Mucosa of descending colon (tissue), 3 donors: ENCODE measurements around the gene AFAP1. TPM values are rescaled to one million over a fixed set of nuclear protein-coding genes. Genes with fewer than 3 reads are reported as not detected.

Experiments used
- ATAC-seq: fragments of 200-7000 bp; cut with Tn5 transposase; one replicate; pipeline ENCODE4 v1.9.1; 2020; ENCODE audit warnings: mild to moderate bottlenecking, moderate library complexity
- DNase-seq, 3 donors: peaks; one replicate each; pipeline ENCODE4 v3.0.0-alpha.2; 2020
- H3K36me3 ChIP-seq: fragments of 200-600 bp; one replicate; pipeline ENCODE4 v1.8.0; 2021; ENCODE audit warnings: low read depth, mild to moderate bottlenecking
- H3K4me1 ChIP-seq: fragments of 200-600 bp; one replicate; pipeline ENCODE4 v1.8.0; 2021; ENCODE audit warnings: low read depth, mild to moderate bottlenecking
- H3K4me3 ChIP-seq: fragments of 200-600 bp; one replicate; pipeline ENCODE4 v1.8.0; 2021; ENCODE audit warnings: mild to moderate bottlenecking
- H3K9me3 ChIP-seq: fragments of 200-600 bp; one replicate; pipeline ENCODE4 v1.8.0; 2021; ENCODE audit warnings: mild to moderate bottlenecking
- CTCF ChIP-seq: fragments of 200-600 bp; IDR thresholded peaks from one replicate; pipeline ENCODE4 v1.8.0; 2022; ENCODE audit warnings: antibody characterized with exemption, mild to moderate bottlenecking
- intact Hi-C, 2 donors: fragments of 100-400 bp; cut with DNase I in 1 of 2; cut with micrococcal nuclease in 1 of 2; formaldehyde crosslinking; loops; one replicate each; pipeline versions ENCODE4 v1.11.0 to v1.11.1; 2022; cut with DNase I, micrococcal nuclease
- total RNA-seq, 3 donors: library from RNA; stranded (reverse); fragmentation: NEBNext Ultra II Directional in 2 of 3; extraction: Animal tissue kit (Norgen Biotek cat#: 25700) in 2 of 3; gene quantifications; one replicate each; pipeline versions ENCODE4 v1.2.1 to v1.2.4, GENCODE V29; 2021 to 2023
- donor health status: DM: no; HTN: no; CAD: no; lungs with moderate emphysema.
- donor health status: DM: no; HTN: no; CAD: no.
- donor health status: DM: no; HTN: yes; CAD: no.

AFAP1 gene
- total RNA-seq, 3 donors from 2014 or later = 31.4 to 59.1 (median 37.1) TPM

GRCh38 chr4:7811536-7812191 lies 128.0 kb downstream of the AFAP1 start:
- intact Hi-C loops = no loop called here
- H3K4me3 ChIP-seq = no peak overlapping the region
- no peak for TF ChIP-seq CTCF
- H3K36me3 ChIP-seq = no peaks in the 10 kb centered on the region
- DNase-seq (peak in 2 of 3 donors; percentile 60 to 62), ATAC-seq (peak; percentile 74)
- peaks cover 7% of the 10 kb centered on the region for H3K4me1 ChIP-seq
- H3K9me3 ChIP-seq = no peaks in the 10 kb centered on the region

GRCh38 chr4:7810783-7811535 lies 128.7 kb downstream of the AFAP1 start:
- intact Hi-C loops = no loop called here
- no peaks in the 10 kb centered on the region for H3K36me3 ChIP-seq
- DNase-seq = no peak
- H3K9me3 ChIP-seq = no peaks in the 10 kb centered on the region
- no peak overlapping the region for H3K4me3 ChIP-seq
- TF ChIP-seq CTCF = no peak
- peaks cover 8% of the 10 kb centered on the region for H3K4me1 ChIP-seq
- peak; percentile 6 for ATAC-seq

- H3K4me1 ChIP-seq = peaks cover 17% of the 10 kb centered on the region
- no peaks in the 10 kb centered on the region for H3K9me3 ChIP-seq
- no peaks in the 10 kb centered on the region for H3K36me3 ChIP-seq
- no peak for DNase-seq
- no peak overlapping the region for H3K4me3 ChIP-seq
- TF ChIP-seq CTCF = no peak
- intact Hi-C loops = no loop called here
- ATAC-seq = no peak
These were observed 130.9 kb downstream of the AFAP1 start for GRCh38 chr4:7808752-7809151.

GRCh38 chr4:7808181-7808580 lies 131.5 kb downstream of the AFAP1 start:
- TF ChIP-seq CTCF = no peak
- Histone ChIP-seq H3K4me1 (peaks cover 17% of the 10 kb centered on the region), H3K4me3 (no peak overlapping the region), H3K36me3 (no peaks in the 10 kb centered on the region), H3K9me3 (no peaks in the 10 kb centered on the region)
- DNase-seq = no peak
- no peak for ATAC-seq
- intact Hi-C loops = no loop called here

GRCh38 chr4:7807351-7807921 lies 132.2 kb downstream of the AFAP1 start:
- intact Hi-C loops = no loop called here
- no peak for DNase-seq
- Histone ChIP-seq H3K4me1 (peaks cover 17% of the 10 kb centered on the region), H3K4me3 (no peak overlapping the region), H3K36me3 (no peaks in the 10 kb centered on the region), H3K9me3 (no peaks in the 10 kb centered on the region)
- no peak for ATAC-seq
- no peak for TF ChIP-seq CTCF
